BLaER1 (cell line): ENCODE data around the gene ISYNA1.

ENCODE experiments used
- H3K27ac ChIP-seq: shearing (Covaris generic); formaldehyde crosslinking; 2 replicates; pipeline ENCODE4 v1.8.1; 2022
- H3K27me3 ChIP-seq: shearing (Covaris generic); formaldehyde crosslinking; 2 replicates; pipeline ENCODE4 v1.8.1; 2022
- H3K36me3 ChIP-seq: shearing (Covaris generic); formaldehyde crosslinking; 2 replicates; pipeline ENCODE4 v1.8.1; 2022
- H3K4me1 ChIP-seq: shearing (Covaris generic); formaldehyde crosslinking; 2 replicates; pipeline ENCODE4 v1.8.1; 2022
- H3K4me2 ChIP-seq: shearing (Covaris generic); formaldehyde crosslinking; 2 replicates; pipeline ENCODE4 v1.8.1; 2022
- H3K4me3 ChIP-seq: shearing (Covaris generic); formaldehyde crosslinking; 2 replicates; pipeline ENCODE4 v1.8.1; 2022
- H3K9ac ChIP-seq: shearing (Covaris generic); formaldehyde crosslinking; 2 replicates; pipeline ENCODE4 v1.8.1; 2022
- H3K9me3 ChIP-seq: shearing (Covaris generic); formaldehyde crosslinking; 2 replicates; pipeline ENCODE4 v1.8.1; 2022
- H4K20me1 ChIP-seq: shearing (Covaris generic); formaldehyde crosslinking; 2 replicates; pipeline ENCODE4 v1.8.1; 2022
- Cebpa-rat ChIP-seq: shearing (Covaris generic); IDR thresholded peaks from 2 replicates; pipeline ENCODE4 v1.8.1; 2022

Gene ISYNA1

DNA sequence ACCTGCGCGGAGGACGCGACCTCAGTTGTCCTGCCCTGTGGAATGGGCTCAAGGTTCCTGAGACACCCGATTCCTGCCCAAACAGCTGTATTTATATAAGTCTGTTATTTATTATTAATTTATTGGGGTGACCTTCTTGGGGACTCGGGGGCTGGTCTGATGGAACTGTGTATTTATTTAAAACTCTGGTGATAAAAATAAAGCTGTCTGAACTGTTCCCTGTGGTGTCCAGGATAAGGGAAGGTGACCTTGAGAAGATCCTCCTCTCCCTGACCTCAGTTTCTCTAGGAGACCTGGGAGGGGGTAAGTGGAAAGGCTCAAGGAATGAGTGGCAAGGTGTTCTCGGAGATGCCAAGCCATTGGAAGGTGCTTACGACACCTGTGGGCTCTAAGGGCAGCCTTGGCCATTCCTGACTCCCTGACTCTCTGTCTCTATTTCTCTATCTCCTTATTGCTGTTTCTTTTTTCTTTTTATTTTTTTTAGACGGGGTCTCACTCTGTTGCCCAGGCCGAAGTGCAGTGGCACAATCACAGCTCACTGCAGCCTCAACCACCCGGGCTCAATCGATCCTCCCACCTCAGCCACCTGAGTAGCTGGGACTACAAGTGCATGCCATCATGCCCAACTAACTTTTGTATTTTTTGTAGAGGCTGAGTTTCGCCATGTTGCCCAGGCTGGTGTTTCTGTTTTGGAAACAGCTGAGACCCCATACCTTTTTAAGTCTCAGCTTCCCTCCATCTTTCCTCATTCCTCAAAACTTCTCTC lies 48.8 kb downstream of the ISYNA1 start:
- Histone ChIP-seq H3K4me2 (peak overlapping the region; percentile 78), H4K20me1 (no peaks in the 10 kb centered on the region), H3K4me3 (peak overlapping the region; percentile 53; the same call in 1 of the 2 replicates), H3K9ac (no peak overlapping the region), H3K4me1 (peaks cover 37% of the 10 kb centered on the region), H3K27ac (no peak overlapping the region), H3K36me3 (no peaks in the 10 kb centered on the region), H3K9me3 (no peaks in the 10 kb centered on the region), H3K27me3 (peaks cover 43% of the 10 kb centered on the region; the same call in 1 of the 2 replicates)
- no peak for TF ChIP-seq Cebpa-rat

DNA sequence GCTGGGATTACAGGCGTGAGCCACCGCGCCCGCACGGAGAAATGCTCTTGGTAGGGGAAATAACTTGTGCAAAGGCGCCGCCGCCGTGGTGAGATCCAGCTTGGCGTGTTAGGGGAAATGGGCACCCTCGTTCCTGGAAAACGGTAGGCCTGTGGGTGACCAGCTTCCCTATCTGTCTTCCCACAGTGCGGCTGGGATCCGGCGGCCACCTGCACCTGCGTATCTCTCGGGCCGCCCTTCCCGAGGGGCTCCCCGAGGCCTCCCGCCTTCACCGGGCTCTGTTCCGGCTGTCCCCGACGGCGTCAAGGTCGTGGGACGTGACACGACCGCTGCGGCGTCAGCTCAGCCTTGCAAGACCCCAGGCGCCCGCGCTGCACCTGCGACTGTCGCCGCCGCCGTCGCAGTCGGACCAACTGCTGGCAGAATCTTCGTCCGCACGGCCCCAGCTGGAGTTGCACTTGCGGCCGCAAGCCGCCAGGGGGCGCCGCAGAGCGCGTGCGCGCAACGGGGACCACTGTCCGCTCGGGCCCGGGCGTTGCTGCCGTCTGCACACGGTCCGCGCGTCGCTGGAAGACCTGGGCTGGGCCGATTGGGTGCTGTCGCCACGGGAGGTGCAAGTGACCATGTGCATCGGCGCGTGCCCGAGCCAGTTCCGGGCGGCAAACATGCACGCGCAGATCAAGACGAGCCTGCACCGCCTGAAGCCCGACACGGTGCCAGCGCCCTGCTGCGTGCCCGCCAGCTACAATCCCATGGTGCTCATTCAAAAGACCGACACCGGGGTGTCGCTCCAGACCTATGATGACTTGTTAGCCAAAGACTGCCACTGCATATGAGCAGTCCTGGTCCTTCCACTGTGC lies 49.6 kb downstream of the ISYNA1 start:
- H3K4me3 ChIP-seq: peak overlapping the region; percentile 53
- H3K36me3 ChIP-seq: no peaks in the 10 kb centered on the region
- H3K27me3 ChIP-seq: peaks cover 43% of the 10 kb centered on the region; the same call in 1 of the 2 replicates
- H3K9me3 ChIP-seq: no peaks in the 10 kb centered on the region
- H4K20me1 ChIP-seq: no peaks in the 10 kb centered on the region
- no peak overlapping the region for H3K27ac ChIP-seq
- no peak for TF ChIP-seq Cebpa-rat
- H3K4me2 ChIP-seq: peak overlapping the region; percentile 78
- peaks cover 37% of the 10 kb centered on the region for H3K4me1 ChIP-seq
- no peak overlapping the region for H3K9ac ChIP-seq

DNA sequence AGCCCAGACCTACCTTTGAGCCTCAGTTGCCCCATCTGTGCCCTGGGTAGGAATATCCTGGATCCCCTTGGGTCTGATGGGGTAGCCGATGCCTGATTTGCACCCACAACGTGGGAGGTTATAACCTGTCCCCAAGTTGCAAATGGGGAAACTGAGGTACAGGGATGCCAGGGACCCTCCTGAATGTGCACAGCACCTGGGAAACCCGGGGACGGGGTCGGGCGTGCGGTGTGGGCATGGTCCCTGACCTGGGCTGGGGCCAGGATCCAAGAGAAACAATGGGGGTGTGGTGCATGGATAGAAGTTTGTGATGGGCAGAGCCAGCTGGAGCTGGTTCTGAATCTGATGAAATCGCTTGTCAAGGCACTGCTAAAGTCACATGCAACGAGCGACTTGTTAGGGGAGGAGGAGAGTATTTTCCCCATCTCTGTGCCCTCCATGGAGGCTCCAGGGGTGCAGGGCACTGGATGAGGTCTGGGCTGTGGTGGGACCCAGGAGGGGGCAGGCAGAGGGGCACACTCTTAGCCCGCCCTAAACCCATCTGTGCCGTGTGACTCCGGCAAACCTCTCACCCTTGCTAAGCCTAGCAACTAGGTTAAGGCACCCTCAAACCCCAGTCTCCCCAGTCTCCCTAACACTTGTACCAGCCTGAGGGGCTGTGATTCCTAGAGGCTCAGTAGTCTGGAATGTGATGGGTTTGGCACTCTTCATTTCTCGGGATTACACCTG lies 51.2 kb downstream of the ISYNA1 start:
- Histone ChIP-seq H3K4me1 (peaks cover 41% of the 10 kb centered on the region), H3K4me3 (no peak overlapping the region)

DNA sequence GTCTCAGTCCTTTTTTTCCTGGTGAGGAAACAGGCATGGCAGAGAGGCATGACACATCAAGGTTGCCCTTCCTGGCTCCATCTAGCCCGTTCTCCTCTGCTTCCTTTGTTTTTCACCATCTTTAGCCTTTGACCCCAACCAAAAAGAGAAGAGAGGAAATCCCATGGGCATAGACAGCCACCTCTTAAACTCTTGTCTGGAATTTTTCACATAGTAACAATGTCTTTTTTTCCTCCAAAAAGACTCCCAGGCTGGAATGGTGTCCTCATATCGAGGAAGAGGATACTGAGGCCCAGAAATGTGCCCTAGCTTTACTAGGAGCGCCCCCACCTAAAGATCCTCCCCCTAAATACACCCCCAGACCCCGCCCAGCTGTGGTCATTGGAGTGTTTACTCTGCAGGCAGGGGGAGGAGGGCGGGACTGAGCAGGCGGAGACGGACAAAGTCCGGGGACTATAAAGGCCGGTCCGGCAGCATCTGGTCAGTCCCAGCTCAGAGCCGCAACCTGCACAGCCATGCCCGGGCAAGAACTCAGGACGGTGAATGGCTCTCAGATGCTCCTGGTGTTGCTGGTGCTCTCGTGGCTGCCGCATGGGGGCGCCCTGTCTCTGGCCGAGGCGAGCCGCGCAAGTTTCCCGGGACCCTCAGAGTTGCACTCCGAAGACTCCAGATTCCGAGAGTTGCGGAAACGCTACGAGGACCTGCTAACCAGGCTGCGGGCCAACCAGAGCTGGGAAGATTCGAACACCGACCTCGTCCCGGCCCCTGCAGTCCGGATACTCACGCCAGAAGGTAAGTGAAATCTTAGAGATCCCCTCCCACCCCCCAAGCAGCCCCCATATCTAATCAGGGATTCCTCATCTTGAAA lies 52.0 kb downstream of the ISYNA1 start, which contains the start of gene GDF15:
Gene GDF15, plus strand, starts transcription at position 484 of the 868 bp plus-strand sequence. Its CDS starts 32 bp downstream, at position 516.
- Histone ChIP-seq H3K4me3 (no peak within 1 kb of the TSS), H3K9ac (no peak within 1 kb of the TSS), H3K27ac (no peak within 1 kb of the TSS), H3K4me2 (peak within 1 kb of the TSS; percentile 78), H3K9me3 (no peaks in the 10 kb centered on the region), H3K4me1 (peaks cover 41% of the 10 kb centered on the region), H4K20me1 (no peaks in the 10 kb centered on the region), H3K27me3 (peaks cover 31% of the 10 kb centered on the region; the same call in 1 of the 2 replicates), H3K36me3 (no peaks in the 10 kb centered on the region)
- no peak for TF ChIP-seq Cebpa-rat

More for the DNA sequence above, 51.2 kb downstream of the ISYNA1 start:
- Histone ChIP-seq H3K4me2 (peak overlapping the region; percentile 78), H4K20me1 (no peaks in the 10 kb centered on the region), H3K27me3 (peaks cover 32% of the 10 kb centered on the region; the same call in 1 of the 2 replicates), H3K9me3 (no peaks in the 10 kb centered on the region), H3K9ac (no peak overlapping the region), H3K36me3 (no peaks in the 10 kb centered on the region), H3K27ac (no peak overlapping the region)
- no peak for TF ChIP-seq Cebpa-rat

DNA sequence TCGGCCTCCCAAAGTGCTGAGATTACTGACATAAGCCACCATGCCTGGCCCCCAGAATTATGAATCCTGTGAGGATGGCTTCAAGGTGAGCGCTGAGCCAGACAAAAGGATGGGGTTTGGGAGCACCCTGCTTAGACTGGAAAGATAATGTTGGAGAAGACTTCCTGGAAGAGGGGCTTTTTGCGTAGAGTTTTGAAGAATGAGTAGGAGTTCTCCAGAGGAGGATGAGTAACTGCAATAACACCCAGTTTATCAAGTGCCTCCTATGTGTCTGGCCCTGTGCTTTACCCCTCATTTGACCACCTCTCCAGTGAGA lies 52.6 kb downstream of the ISYNA1 start:
- peaks cover 29% of the 10 kb centered on the region; the same call in 1 of the 2 replicates for H3K27me3 ChIP-seq
- H4K20me1 ChIP-seq: no peaks in the 10 kb centered on the region
- no peak for TF ChIP-seq Cebpa-rat
- 0 out of 2 replicates have a peak overlapping the region, but pooled peaks have one; percentile 7 for H3K4me2 ChIP-seq
- no peak overlapping the region for H3K9ac ChIP-seq
- no peaks in the 10 kb centered on the region for H3K9me3 ChIP-seq
- no peak overlapping the region for H3K4me3 ChIP-seq
- peaks cover 41% of the 10 kb centered on the region for H3K4me1 ChIP-seq
- H3K27ac ChIP-seq: no peak overlapping the region
- H3K36me3 ChIP-seq: no peaks in the 10 kb centered on the region

DNA sequence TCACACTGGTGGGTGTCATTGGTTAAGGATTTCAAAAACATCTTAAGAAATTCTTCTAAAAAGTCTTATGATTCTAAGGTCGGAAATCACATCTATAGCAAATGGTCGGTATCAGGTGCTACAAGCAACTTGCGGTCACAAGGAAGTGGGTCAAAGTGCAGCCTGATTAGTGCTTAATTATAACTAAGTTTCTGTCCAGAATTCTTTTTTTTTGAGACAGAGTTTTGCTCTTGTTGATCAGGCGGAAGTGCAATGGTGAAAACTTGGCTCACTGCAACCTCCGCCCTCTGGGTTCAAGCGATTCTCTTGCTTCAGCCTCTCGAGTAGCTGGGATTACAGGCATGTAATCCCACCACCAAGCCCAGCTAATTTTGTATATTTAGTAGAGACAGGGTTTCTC lies 53.2 kb downstream of the ISYNA1 start:
- Histone ChIP-seq H3K27ac (no peak overlapping the region), H3K4me2 (no peak overlapping the region), H3K36me3 (no peaks in the 10 kb centered on the region), H3K27me3 (peaks cover 24% of the 10 kb centered on the region; the same call in 1 of the 2 replicates), H3K9me3 (no peaks in the 10 kb centered on the region), H3K9ac (no peak overlapping the region), H3K4me3 (no peak overlapping the region), H3K4me1 (peaks cover 41% of the 10 kb centered on the region), H4K20me1 (no peaks in the 10 kb centered on the region)
- no peak for TF ChIP-seq Cebpa-rat
